GM23338 (cell line): ENCODE data around the gene SLC5A2. TPM values are rescaled to one million over a fixed set of nuclear protein-coding genes. Genes with fewer than 3 reads are reported as not detected.

ENCODE experiments used
- ATAC-seq: fragments of 200-7000 bp; cut with Tn5 transposase; 3 replicates; pipeline ENCODE4 v1.9.1; 2020
- DNase-seq: peaks from one replicate; pipeline ENCODE4 v3.0.0-alpha.2; 2015; ENCODE audit warnings: low spot score
- H2AFZ ChIP-seq: fragments of 200-600 bp; sonication (generic); 2 replicates; pipeline ENCODE4 v1.8.0; 2016; ENCODE audit warnings: antibody characterized with exemption, mild to moderate bottlenecking, moderate library complexity
- H3F3A ChIP-seq: fragments of 200-600 bp; sonication (generic); replicated peaks from 2 replicates; pipeline ENCODE4 v1.8.0; 2017; ENCODE audit warnings: antibody characterized with exemption, mixed run types, low read depth
- H3K27ac ChIP-seq: fragments of 200-600 bp; sonication (generic); 2 replicates; pipeline ENCODE4 v1.6.1; 2016; ENCODE audit warnings: low read depth
- H3K27me3 ChIP-seq: fragments of 200-600 bp; sonication (generic); 2 replicates; pipeline ENCODE4 v1.8.0; 2016; ENCODE audit warnings: mild to moderate bottlenecking, mixed run types, moderate library complexity; ENCODE audit not compliant: insufficient read depth
- H3K36me3 ChIP-seq: fragments of 200-600 bp; sonication (generic); 2 replicates; pipeline ENCODE4 v1.8.0; 2016; ENCODE audit warnings: mild to moderate bottlenecking; ENCODE audit not compliant: insufficient read depth
- H3K4me1 ChIP-seq: fragments of 200-600 bp; sonication (generic); 2 replicates; pipeline ENCODE4 v1.8.0; 2016; ENCODE audit warnings: mild to moderate bottlenecking, moderate library complexity; ENCODE audit not compliant: insufficient read depth
- H3K4me2 ChIP-seq: fragments of 200-600 bp; sonication (generic); 2 replicates; pipeline ENCODE4 v1.7.1; 2017; ENCODE audit warnings: mixed run types
- H3K4me3 ChIP-seq: fragments of 200-600 bp; sonication (generic); 2 replicates; pipeline ENCODE4 v1.6.1; 2016; ENCODE audit warnings: mixed run types
- H3K79me2 ChIP-seq: fragments of 200-600 bp; sonication (generic); replicated peaks from 2 replicates; pipeline ENCODE4 v1.8.0; 2017; ENCODE audit warnings: mild to moderate bottlenecking; ENCODE audit not compliant: insufficient read depth
- H3K9me2 ChIP-seq: fragments of 200-600 bp; sonication (generic); 2 replicates; pipeline ENCODE4 v1.8.0; 2017; ENCODE audit not compliant: insufficient read depth
- H4K20me1 ChIP-seq: fragments of 200-600 bp; sonication (generic); replicated peaks from 2 replicates; pipeline ENCODE4 v1.8.0; 2017; ENCODE audit warnings: mild to moderate bottlenecking; ENCODE audit not compliant: insufficient read depth
- H3K27ac Mint-ChIP-seq: 2 replicates; pipeline ENCODE4 v1.8.0; 2020; ENCODE audit warnings: inconsistent platforms, mild to moderate bottlenecking, moderate library complexity, mixed read lengths
- H3K27me3 Mint-ChIP-seq: 3 replicates; pipeline ENCODE4 v1.8.0; 2022; ENCODE audit warnings: low read depth, mild to moderate bottlenecking, moderate library complexity, mixed read lengths, inconsistent platforms; ENCODE audit not compliant: insufficient read depth, poor library complexity
- H3K36me3 Mint-ChIP-seq: 3 replicates; pipeline ENCODE4 v1.8.0; 2021; ENCODE audit warnings: low read depth, mild to moderate bottlenecking, inconsistent platforms, moderate library complexity, mixed read lengths
- H3K4me1 Mint-ChIP-seq: 3 replicates; pipeline ENCODE4 v1.8.0; 2020; ENCODE audit warnings: mild to moderate bottlenecking, inconsistent platforms, mixed read lengths
- H3K4me3 Mint-ChIP-seq: 3 replicates; pipeline ENCODE4 v1.8.0; 2021; ENCODE audit warnings: moderate library complexity, mild to moderate bottlenecking, inconsistent platforms, mixed read lengths
- H3K9me3 Mint-ChIP-seq: 3 replicates; pipeline ENCODE4 v1.8.0; 2020; ENCODE audit warnings: moderate library complexity, mild to moderate bottlenecking, inconsistent platforms, mixed read lengths
- EZH2 ChIP-seq: fragments of 200-600 bp; sonication (generic); IDR thresholded peaks from one replicate; pipeline ENCODE4 v1.8.0; 2017; ENCODE audit warnings: antibody characterized with exemption, mild to moderate bottlenecking, low read depth; ENCODE audit not compliant: unreplicated experiment
- EZH2phosphoT487 ChIP-seq: fragments of 200-600 bp; sonication (generic); IDR thresholded peaks from one replicate; pipeline ENCODE4 v1.8.1; 2018; ENCODE audit warnings: antibody characterized with exemption; ENCODE audit not compliant: unreplicated experiment
- NANOG ChIP-seq: IDR thresholded peaks from 2 replicates; pipeline ENCODE4 v1.6.1; 2016; ENCODE audit warnings: antibody characterized with exemption, borderline replicate concordance
- POLR2AphosphoS5 ChIP-seq: IDR thresholded peaks from 2 replicates; pipeline ENCODE4 v1.6.1; 2016; ENCODE audit warnings: antibody characterized with exemption, low read depth
- STAT1 ChIP-seq: IDR thresholded peaks from one replicate; pipeline ENCODE4 v1.6.1; 2016; ENCODE audit warnings: antibody characterized with exemption; ENCODE audit not compliant: unreplicated experiment
- polyA plus RNA-seq: library from polyadenylated mRNA; unstranded; fragments of >200 nt; fragmentation: Nextera tagmentation; extraction: Ambion mirVana; gene quantifications from 2 replicates; pipeline ENCODE4 v1.2.1, GENCODE V29; 2016
- total RNA-seq: library from RNA; depleted of rRNA; stranded (reverse); fragments of >200 nt; shearing (Covaris generic); gene quantifications from 2 replicates; pipeline ENCODE4 v1.2.3, GENCODE V29; 2014
- TF ChIP-seq, protein P1 (sequence below): IDR thresholded peaks from 2 replicates; pipeline ENCODE4 v1.6.1; 2016; ENCODE audit warnings: antibody characterized with exemption
- TF ChIP-seq, protein P2 (sequence below), 2 experiments: fragments of 200-600 bp in 1 of 2; sonication (generic) in 1 of 2; conservative IDR thresholded peaks; 2 replicates each; pipeline versions ENCODE4 v1.5.1 to v1.6.1; 2016 to 2017; ENCODE audit warnings: antibody characterized with exemption in 2 of 2, low read depth in 2 of 2, mild to moderate bottlenecking in 2 of 2, moderate library complexity in 1 of 2
- TF ChIP-seq, protein P3 (sequence below): fragments of 250-450 bp; sonication (Bioruptor Pico); IDR thresholded peaks from 2 replicates; pipeline ENCODE4 v1.5.0; 2020; ENCODE audit warnings: mild to moderate bottlenecking, moderate library complexity

SLC5A2 gene
- total and polyA plus RNA-seq, 2 experiments from 2014 or later = 0.76 to 3.6 TPM

DNA sequence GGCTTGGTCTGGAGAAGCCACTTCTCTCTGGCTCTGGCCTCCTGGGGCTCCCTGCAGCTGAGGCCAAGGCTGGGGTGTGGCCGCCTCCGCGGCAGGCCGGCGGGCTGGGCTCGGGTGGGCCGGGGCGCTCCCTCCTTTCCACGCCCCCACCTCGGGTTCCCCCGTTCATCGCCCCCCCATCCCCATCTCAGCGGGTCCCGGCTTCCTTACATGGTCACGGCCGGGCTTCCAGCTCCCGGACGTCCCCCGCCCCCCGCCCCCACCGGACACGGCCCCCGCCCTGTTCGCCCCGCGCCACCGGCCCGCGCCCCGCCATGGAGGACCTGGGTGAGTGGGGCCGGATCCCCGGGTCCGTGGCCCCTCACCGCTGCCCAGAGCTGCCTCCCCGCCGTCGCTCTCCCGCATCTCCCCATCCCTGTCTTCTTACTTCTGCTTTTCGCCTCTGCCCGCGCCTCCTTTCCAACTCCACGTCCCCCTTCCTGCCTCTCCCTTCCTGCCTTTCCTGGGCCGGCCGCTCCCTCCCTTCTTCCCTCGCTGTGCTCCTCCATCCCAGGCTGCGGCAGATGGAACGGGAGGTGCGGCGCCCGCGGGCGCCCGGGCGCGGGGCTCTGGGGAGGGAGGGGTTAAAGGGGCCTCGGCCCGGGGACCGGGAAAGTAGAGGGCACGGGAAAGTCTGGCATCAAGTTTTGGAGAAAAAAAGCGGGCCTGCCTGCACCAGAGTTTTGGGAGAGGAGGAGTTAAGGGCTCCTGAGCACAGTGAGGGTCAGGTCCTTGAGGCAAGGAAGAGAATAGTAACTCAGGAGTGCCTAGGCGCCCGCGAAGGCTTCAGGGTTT, 10.8 kb upstream of the SLC5A2 start, which contains the start of gene TGFB1I1:
Gene TGFB1I1 (plus strand): TSS at position 278 of the 834 bp plus-strand sequence. CDS start 37 bp downstream, at position 315.
- peak within 1 kb of the TSS; percentile 80 for H3K4me3 Mint-ChIP-seq
- no peak within 1 kb of the TSS for H3K27ac Mint-ChIP-seq
- ATAC-seq (peak; percentile 25), DNase-seq (peak; percentile 57)
- H2AFZ ChIP-seq = peak within 1 kb of the TSS; percentile 97
- H3K9me2 ChIP-seq = no peaks in the 10 kb centered on the region
- no peaks in the 10 kb centered on the region; the same call in 1 of the 2 replicates for H4K20me1 ChIP-seq
- peaks cover 59% of the 10 kb centered on the region for H3K27me3 ChIP-seq
- H3K27ac ChIP-seq = no peak within 1 kb of the TSS
- peak within 1 kb of the TSS; percentile 90 for H3K4me3 ChIP-seq
- H3F3A ChIP-seq = peaks cover 3% of the 10 kb centered on the region; the same call in 1 of the 2 replicates
- peaks cover 7% of the 10 kb centered on the region; the same call in 1 of the 2 replicates for H3K4me1 ChIP-seq
- peak within 1 kb of the TSS; percentile 87 for H3K4me2 ChIP-seq
- no peaks in the 10 kb centered on the region for H3K79me2 ChIP-seq
- peaks cover 6% of the 10 kb centered on the region for H3K9me3 Mint-ChIP-seq
- H3K27me3 Mint-ChIP-seq = peaks cover 52% of the 10 kb centered on the region
- H3K36me3 Mint-ChIP-seq = peaks cover 13% of the 10 kb centered on the region
- H3K4me1 Mint-ChIP-seq = peaks cover 11% of the 10 kb centered on the region; the same call in 2 of the 3 replicates
- peak; percentile 58 for TF ChIP-seq EZH2
- TF ChIP-seq, protein P1, sequence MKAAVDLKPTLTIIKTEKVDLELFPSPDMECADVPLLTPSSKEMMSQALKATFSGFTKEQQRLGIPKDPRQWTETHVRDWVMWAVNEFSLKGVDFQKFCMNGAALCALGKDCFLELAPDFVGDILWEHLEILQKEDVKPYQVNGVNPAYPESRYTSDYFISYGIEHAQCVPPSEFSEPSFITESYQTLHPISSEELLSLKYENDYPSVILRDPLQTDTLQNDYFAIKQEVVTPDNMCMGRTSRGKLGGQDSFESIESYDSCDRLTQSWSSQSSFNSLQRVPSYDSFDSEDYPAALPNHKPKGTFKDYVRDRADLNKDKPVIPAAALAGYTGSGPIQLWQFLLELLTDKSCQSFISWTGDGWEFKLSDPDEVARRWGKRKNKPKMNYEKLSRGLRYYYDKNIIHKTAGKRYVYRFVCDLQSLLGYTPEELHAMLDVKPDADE = no peak
- H3K36me3 ChIP-seq = no peaks in the 10 kb centered on the region

DNA sequence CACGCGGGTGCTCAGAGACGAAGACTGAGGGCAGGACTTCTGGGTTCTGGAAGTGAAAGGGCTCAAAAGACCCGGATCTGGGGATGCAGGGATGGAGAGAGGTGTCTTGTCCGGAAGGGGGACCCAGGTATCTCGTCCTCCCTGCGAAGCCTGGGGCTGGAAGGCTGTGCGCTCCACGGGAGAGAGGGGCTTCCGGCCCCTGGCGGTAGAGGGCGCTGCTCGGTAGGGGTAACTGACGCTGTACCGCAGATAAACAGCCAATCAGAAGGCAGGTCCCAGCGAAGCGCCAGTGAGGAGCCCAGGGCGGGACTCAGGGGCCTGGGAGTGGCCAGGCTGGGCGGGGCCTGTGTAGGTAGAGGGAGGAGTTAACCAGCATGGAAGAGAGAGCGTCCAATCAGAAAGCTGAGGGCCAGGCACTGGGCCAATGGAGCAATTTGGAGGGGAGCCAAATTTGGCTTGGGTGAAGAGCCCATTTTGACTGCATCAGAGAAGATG, 10.2 kb upstream of the SLC5A2 start:
- H4K20me1 ChIP-seq = no peaks in the 10 kb centered on the region; the same call in 1 of the 2 replicates
- H3K79me2 ChIP-seq = no peaks in the 10 kb centered on the region
- peaks cover 59% of the 10 kb centered on the region for H3K27me3 ChIP-seq
- Mint-ChIP-seq H3K36me3 (peaks cover 8% of the 10 kb centered on the region), H3K27ac (no peak overlapping the region), H3K27me3 (peaks cover 59% of the 10 kb centered on the region), H3K9me3 (peaks cover 6% of the 10 kb centered on the region), H3K4me3 (peak overlapping the region; percentile 80), H3K4me1 (peaks cover 13% of the 10 kb centered on the region; the same call in 2 of the 3 replicates)
- peaks cover 7% of the 10 kb centered on the region; the same call in 1 of the 2 replicates for H3K4me1 ChIP-seq
- H3K4me3 ChIP-seq = peak overlapping the region; percentile 90
- H3K36me3 ChIP-seq = no peaks in the 10 kb centered on the region
- ATAC-seq = peak; percentile 38
- H3F3A ChIP-seq = peaks cover 6% of the 10 kb centered on the region; the same call in 1 of the 2 replicates
- H3K27ac ChIP-seq = no peak overlapping the region
- peak overlapping the region; percentile 97 for H2AFZ ChIP-seq
- peak overlapping the region; percentile 87 for H3K4me2 ChIP-seq
- DNase-seq = peak; percentile 92
- H3K9me2 ChIP-seq = no peaks in the 10 kb centered on the region
- TF ChIP-seq, protein P2, sequence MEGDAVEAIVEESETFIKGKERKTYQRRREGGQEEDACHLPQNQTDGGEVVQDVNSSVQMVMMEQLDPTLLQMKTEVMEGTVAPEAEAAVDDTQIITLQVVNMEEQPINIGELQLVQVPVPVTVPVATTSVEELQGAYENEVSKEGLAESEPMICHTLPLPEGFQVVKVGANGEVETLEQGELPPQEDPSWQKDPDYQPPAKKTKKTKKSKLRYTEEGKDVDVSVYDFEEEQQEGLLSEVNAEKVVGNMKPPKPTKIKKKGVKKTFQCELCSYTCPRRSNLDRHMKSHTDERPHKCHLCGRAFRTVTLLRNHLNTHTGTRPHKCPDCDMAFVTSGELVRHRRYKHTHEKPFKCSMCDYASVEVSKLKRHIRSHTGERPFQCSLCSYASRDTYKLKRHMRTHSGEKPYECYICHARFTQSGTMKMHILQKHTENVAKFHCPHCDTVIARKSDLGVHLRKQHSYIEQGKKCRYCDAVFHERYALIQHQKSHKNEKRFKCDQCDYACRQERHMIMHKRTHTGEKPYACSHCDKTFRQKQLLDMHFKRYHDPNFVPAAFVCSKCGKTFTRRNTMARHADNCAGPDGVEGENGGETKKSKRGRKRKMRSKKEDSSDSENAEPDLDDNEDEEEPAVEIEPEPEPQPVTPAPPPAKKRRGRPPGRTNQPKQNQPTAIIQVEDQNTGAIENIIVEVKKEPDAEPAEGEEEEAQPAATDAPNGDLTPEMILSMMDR (conservative IDR thresholded peaks at IDR 0.05; ENCODE audit: low read depth in 2 of 2) = peak; percentile 77 to 90
- no peak for TF ChIP-seq STAT1
- TF ChIP-seq POLR2AphosphoS5 = no peak
- no peak for TF ChIP-seq EZH2phosphoT487
- TF ChIP-seq, protein P3, sequence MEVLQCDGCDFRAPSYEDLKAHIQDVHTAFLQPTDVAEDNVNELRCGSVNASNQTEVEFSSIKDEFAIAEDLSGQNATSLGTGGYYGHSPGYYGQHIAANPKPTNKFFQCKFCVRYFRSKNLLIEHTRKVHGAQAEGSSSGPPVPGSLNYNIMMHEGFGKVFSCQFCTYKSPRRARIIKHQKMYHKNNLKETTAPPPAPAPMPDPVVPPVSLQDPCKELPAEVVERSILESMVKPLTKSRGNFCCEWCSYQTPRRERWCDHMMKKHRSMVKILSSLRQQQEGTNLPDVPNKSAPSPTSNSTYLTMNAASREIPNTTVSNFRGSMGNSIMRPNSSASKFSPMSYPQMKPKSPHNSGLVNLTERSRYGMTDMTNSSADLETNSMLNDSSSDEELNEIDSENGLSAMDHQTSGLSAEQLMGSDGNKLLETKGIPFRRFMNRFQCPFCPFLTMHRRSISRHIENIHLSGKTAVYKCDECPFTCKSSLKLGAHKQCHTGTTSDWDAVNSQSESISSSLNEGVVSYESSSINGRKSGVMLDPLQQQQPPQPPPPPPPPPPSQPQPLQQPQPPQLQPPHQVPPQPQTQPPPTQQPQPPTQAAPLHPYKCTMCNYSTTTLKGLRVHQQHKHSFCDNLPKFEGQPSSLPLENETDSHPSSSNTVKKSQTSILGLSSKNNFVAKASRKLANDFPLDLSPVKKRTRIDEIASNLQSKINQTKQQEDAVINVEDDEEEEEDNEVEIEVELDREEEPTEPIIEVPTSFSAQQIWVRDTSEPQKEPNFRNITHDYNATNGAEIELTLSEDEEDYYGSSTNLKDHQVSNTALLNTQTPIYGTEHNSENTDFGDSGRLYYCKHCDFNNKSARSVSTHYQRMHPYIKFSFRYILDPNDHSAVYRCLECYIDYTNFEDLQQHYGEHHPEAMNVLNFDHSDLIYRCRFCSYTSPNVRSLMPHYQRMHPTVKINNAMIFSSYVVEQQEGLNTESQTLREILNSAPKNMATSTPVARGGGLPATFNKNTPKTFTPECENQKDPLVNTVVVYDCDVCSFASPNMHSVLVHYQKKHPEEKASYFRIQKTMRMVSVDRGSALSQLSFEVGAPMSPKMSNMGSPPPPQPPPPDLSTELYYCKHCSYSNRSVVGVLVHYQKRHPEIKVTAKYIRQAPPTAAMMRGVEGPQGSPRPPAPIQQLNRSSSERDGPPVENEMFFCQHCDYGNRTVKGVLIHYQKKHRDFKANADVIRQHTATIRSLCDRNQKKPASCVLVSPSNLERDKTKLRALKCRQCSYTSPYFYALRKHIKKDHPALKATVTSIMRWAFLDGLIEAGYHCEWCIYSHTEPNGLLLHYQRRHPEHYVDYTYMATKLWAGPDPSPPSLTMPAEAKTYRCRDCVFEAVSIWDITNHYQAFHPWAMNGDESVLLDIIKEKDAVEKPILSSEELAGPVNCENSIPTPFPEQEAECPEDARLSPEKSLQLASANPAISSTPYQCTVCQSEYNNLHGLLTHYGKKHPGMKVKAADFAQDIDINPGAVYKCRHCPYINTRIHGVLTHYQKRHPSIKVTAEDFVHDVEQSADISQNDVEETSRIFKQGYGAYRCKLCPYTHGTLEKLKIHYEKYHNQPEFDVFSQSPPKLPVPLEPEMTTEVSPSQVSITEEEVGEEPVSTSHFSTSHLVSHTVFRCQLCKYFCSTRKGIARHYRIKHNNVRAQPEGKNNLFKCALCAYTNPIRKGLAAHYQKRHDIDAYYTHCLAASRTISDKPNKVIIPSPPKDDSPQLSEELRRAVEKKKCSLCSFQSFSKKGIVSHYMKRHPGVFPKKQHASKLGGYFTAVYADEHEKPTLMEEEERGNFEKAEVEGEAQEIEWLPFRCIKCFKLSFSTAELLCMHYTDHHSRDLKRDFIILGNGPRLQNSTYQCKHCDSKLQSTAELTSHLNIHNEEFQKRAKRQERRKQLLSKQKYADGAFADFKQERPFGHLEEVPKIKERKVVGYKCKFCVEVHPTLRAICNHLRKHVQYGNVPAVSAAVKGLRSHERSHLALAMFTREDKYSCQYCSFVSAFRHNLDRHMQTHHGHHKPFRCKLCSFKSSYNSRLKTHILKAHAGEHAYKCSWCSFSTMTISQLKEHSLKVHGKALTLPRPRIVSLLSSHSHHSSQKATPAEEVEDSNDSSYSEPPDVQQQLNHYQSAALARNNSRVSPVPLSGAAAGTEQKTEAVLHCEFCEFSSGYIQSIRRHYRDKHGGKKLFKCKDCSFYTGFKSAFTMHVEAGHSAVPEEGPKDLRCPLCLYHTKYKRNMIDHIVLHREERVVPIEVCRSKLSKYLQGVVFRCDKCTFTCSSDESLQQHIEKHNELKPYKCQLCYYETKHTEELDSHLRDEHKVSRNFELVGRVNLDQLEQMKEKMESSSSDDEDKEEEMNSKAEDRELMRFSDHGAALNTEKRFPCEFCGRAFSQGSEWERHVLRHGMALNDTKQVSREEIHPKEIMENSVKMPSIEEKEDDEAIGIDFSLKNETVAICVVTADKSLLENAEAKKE = no peak
- no peak for TF ChIP-seq NANOG
- TF ChIP-seq, protein P1 = no peak
- TF ChIP-seq EZH2 = no peak
